ENCODE measurements around the gene SLC30A3.

DNA sequence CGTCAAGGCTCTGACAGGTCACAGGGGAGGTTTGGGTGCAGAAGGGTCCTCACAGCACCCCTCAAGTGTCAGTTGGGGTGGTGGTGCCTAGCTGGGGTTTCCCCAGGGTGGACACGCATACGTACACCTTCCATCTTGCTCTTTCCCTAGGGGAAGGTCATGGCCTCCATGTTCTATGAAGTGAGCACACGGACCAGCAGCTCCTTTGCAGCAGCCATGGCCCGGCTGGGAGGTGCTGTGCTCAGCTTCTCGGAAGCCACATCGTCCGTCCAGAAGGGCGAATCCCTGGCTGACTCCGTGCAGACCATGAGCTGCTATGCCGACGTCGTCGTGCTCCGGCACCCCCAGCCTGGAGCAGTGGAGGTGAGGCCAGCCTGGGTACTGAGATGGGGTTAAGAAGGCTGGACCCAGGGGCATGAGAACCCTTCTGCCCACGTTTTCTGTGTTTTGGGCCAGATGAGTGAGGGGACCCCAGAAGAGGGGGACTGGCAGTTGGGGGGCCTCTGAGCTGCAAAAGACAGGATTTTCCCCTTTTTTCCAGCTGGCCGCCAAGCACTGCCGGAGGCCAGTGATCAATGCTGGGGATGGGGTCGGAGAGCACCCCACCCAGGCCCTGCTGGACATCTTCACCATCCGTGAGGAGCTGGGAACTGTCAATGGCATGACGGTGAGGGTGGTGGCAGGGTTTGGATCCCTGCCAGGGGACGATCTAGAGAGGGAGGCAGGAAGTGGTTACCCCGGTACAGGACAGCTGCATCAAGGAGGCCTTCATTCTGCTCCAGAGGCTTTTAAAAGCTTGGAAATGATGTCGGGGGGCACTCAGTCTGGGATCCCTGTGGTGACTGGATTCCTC is 20.9 kb downstream of the SLC30A3 start:
- TF ChIP-seq FOXM1 (IDR thresholded peaks at IDR 0.05; ENCODE audit: borderline replicate concordance) (no peak), SP1 (IDR thresholded peaks at IDR 0.05) (no peak), TARDBP (IDR thresholded peaks at IDR 0.05) (no peak), HDGF (IDR thresholded peaks at IDR 0.05; ENCODE audit: borderline replicate concordance) (no peak), SUZ12 (IDR thresholded peaks at IDR 0.05) (no peak), ARNT (IDR thresholded peaks at IDR 0.05) (no peak), BHLHE40 (IDR thresholded peaks at IDR 0.05; ENCODE audit: borderline replicate concordance) (no peak), ZNF384 (IDR thresholded peaks at IDR 0.05) (no peak), ELF4 (IDR thresholded peaks at IDR 0.05) (no peak), CTBP1 (IDR thresholded peaks at IDR 0.05; ENCODE audit: borderline replicate concordance) (no peak), L3MBTL2 (conservative IDR thresholded peaks at IDR 0.05) (no peak), FOXA1 (IDR thresholded peaks at IDR 0.05) (no peak)
- TF ChIP-seq, protein P1, sequence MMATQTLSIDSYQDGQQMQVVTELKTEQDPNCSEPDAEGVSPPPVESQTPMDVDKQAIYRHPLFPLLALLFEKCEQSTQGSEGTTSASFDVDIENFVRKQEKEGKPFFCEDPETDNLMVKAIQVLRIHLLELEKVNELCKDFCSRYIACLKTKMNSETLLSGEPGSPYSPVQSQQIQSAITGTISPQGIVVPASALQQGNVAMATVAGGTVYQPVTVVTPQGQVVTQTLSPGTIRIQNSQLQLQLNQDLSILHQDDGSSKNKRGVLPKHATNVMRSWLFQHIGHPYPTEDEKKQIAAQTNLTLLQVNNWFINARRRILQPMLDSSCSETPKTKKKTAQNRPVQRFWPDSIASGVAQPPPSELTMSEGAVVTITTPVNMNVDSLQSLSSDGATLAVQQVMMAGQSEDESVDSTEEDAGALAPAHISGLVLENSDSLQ (IDR thresholded peaks at IDR 0.05), result no peak

All from HEK293T (cell line).